Fibroblast of skin of left quadriceps (primary cell): Measurements from ENCODE around the gene NRSN2.

ENCODE experiments used
- DNase-seq, 2 experiments: peaks; one replicate each; pipeline ENCODE4 v3.0.0-alpha.2; 2013; ENCODE audit warnings: low read depth in 2 of 2

NRSN2 gene, protein sequence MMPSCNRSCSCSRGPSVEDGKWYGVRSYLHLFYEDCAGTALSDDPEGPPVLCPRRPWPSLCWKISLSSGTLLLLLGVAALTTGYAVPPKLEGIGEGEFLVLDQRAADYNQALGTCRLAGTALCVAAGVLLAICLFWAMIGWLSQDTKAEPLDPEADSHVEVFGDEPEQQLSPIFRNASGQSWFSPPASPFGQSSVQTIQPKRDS

DNA sequence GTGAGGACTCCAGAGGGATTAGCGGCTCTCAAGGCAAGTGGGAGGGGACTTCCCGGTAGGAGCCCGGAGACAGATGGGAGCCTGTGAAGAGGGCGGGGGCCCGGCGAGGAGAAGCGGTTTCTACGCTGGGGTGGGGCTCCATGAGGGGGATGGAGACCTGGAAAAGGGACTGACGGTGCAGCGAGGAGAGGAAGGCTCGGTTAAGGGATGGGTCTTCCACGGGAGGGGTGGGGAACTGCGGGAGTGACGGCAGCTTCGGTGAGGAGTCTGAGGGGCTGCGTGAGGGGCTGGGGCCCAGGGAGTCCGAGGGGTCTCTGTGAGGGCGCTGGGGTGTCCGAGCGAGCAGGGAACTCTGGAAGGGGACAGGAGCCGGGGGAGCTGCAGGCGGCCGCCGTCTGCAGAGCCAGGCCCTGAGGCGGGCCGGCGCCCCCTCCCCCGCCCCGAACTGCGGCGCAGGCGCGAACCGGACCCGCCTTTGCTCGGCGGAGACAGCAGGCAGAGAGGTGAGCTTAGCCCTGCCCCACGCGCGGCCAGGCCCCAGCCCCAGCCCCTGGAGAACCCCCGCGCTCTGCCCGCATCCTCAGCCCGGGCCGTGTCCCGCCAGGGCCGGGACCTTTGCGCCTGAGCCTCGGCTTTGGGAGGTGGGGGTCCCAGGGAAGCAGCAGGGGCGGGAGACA is at the start of gene NRSN2:
Gene NRSN2 (plus strand): TSS at position 472 of the 677 bp plus-strand sequence. CDS start 2,533 bp downstream, outside the sequence.
- no peak for DNase-seq

DNA sequence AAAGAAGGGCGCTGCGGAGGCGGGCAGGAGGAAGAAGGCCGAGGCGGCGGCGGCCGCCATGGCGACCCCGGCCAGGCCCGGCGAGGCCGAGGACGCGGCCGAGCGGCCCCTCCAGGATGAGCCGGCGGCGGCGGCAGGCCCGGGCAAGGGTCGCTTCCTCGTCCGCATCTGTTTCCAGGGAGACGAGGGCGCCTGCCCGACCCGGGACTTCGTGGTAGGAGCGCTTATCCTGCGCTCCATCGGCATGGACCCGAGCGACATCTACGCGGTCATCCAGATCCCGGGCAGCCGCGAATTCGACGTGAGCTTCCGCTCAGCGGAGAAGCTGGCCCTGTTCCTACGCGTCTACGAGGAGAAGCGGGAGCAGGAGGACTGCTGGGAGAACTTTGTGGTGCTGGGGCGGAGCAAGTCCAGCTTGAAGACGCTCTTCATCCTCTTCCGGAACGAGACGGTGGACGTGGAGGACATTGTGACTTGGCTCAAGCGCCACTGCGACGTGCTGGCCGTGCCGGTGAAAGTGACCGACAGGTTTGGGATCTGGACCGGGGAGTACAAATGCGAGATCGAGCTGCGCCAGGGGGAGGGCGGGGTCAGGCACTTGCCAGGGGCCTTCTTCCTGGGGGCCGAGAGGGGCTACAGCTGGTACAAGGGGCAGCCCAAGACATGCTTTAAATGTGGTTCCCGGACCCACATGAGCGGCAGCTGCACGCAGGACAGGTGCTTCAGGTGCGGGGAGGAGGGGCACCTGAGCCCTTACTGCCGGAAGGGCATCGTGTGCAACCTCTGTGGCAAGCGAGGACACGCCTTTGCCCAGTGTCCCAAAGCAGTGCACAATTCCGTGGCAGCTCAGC is 48.8 kb upstream of the NRSN2 start:
- peak in 1 of 2 experiments; percentile 15 for DNase-seq

GRCh38 chr20:298776-299391 is 48.0 kb upstream of the NRSN2 start:
- no peak for DNase-seq

DNA sequence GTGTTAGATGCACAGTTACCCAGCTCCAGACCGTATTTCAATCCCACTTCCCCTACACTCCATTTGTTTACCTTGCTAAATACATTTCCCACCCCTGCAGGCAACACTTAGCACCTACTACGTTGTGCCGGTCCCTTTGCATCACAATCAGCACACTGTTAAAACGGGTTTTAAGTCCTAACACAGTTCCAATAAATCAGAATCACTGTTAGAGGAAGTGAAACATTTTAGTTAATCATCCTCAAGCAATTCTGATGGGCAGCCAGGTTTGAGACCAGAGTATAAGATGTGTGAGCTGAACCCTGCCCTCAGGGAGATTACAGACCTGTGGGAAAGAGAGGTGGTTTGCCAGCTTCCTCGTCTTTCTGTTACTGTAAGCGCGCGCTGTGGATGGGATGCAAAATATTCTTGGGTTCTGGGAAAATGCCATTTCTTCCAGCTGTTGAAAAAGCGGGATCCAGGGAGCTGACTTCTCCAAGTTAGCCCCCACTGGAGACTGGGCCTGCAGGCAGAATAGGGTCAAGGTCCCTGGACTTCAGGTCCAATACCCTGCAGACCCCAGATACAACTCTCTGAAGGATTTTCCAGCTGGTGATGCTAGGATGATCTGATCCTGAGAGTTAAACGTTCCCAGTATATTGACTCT is 46.4 kb upstream of the NRSN2 start:
- DNase-seq: no peak

DNA sequence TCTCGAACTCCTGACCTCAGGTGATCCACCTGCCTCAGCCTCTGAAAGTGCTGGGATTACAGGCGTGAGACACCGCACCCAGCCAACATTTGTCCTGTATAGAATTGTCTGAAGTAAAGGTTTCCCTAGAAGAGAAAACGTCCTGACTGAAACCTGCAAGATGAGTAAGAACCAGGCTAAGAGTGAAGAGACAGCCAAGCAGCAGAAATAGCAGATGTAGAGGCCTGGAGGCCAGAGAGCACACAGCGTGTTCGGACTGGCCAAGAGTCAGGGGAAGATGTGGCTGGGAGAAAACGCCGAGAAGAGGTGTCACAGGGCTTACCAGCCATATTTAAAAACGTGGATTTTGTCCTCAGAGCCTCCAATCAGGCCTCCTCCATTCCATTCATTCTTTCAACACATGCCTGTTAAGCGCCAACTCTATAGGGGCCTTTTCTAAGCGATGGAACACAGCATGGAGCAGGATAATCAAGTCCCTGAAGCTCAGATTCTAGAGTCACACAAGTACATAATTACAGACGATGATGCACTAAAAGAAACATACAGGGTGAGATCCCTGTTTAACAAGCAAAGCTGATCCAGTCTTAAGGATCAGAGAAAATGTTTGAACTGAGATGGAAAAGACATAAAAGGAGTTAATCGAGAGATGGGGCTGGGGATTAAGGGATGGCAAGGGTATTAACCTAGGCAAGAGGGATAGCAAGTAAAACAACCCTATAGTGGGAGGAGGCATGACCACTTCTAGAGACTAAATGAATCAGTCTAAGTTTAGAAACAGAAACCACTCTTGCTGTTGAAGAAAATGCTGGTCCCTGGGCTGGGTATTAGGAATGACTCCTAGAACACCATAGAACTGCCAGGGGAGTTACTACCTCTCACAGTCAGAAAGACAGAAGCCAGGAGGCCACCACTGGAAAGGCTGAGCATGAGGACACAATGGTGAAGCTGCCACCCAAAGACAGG is 44.7 kb upstream of the NRSN2 start:
- DNase-seq: no peak

DNA sequence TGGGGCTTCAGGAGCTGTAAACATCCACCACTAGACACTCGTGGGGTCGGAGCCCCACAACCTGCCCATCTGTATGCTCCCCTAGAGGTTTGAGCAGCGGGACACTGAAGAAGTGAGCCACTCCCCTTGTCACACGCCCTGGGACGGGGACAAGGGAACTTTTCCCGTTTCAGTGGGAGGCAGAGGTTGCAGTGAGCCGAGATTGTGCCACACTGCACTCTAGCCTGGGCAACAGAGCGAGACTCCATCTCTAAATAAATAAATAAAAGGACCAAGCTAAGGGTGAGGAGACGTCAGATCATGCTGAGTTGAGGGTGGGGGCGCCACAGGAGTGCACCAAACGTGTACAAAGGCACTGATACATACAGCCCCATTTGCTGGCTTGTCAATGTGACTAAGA is 41.2 kb upstream of the NRSN2 start:
- DNase-seq: no peak

DNA sequence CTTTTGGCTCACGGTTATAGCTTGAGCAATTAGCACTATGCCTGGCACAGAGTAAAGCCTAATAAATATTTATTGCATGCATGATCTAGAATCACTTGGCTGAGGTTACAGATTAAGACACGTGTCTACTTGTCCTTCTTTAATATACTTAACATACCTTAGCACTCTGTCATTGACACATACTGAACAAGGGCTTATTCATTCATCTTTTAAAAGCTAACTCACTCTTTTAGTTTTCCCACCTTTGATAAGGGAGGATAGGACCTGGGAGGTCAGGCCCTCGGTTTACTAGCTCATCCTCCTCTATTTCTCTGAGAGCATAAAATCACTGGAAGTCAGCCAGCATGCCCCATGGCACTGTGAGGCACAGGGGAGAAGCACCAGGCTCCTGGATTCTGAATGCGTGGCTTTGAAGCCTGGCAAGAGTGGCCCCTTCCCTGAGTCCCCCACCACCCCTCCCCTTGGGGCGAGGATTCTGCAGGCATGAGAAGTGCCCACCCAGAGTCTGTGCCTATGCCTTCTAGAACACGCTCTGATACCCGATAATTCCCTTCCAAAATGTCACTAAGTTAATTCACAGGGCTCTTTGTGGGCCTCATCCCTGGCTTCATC is 38.4 kb upstream of the NRSN2 start:
- no peak for DNase-seq

- DNase-seq: no peak
Measured at GRCh38 chr20:309306-309840, 37.5 kb upstream of the NRSN2 start.

DNA sequence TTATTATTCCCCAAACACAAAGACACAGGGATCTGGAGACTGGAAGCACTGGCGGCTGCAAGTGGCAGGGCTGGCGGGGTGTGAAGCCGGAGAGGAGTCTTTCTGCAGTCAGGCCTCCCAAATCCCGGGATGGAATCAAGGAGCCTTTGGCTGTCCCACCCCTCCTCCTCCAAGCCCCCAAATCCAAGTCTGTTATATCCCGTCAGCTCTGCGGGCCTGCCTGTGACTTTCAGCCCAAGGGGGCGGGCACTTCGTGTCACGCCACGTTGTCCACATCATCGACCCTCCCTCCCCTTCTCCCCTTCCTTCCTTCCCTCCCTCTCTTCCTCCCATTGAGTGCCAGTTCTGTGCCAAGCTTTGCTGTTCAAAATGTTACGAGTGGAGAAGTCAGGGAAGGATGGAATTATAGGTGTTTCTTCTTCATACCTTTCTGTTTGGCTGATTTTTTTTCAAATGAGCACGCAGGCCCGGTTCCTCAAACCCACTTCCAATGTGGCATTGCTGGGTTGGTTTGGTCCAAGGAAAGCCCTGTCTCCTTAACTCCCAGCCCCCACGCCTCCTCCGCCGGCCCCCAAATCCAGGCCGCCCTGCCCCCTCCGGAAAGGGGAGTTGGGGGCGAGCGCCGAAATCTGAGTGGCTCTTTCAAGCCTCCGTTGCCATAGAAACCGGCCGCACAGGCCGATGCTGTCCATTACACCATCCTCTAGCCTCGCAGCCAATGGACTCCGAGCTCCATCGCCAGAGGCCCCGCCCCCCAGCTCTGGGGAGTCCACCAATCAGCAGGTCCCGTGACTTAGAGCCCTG is 36.9 kb upstream of the NRSN2 start:
- DNase-seq: peak; percentile 100

DNA sequence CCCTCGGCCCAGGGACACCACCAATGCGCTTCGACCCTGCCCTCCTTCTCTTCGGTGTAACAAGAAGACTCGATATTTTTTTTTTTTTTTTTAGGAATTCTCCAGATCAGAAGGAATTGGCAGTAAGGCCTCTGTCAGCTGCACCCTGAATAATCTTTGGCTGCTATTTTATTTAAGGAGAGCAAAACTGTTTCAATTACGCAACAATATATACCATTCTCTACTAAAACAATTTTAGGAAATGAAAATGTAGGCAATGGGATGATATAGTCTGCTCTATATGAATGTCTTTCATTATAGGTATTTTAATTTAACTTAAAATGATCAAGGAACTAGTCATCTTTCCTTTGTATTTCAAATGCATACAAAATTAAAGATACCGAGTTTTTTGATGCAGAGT is 36.3 kb upstream of the NRSN2 start:
- no peak for DNase-seq

- no peak for DNase-seq
Measured at GRCh38 chr20:311609-312008, 35.3 kb upstream of the NRSN2 start.

DNA sequence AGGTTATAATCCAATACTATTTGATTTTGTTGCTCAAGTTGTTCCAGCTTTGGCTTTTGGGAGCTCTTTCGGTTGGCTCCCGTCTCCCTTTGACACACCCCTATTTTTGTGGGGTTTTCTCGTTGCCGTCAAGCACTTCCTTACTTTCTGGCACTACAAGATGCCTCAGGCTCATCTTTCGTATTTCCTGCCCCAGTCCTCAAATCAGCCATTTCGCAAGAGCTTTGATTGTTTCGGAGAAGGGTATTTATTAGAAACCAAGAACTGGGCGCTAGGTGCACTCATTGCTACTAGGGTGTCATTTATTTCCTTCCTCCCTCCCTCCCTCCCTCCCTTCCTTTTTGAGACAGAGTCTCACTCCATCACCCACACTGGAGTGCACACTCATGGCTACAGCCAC is 34.8 kb upstream of the NRSN2 start:
- DNase-seq: no peak

- DNase-seq: no peak
Measured at GRCh38 chr20:312866-313265, 34.0 kb upstream of the NRSN2 start.

DNA sequence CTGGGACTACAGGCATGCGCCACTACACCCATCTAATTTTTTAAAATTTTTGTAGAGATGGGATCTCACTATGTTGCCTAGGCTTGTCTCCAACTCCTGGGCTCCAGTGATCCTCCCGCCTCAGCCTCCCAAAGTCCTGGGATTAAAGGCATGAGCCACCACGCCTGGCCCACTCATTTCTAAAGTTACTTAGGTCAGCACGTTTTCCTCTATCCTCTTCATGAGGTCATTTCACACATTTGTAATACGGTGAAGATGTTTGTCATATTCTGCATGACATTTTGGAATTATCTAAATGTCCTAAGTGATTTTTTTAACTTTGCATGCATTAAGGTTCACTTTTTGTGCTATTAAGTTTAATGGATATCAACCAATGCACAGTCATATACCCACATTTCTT is 33.5 kb upstream of the NRSN2 start:
- DNase-seq: no peak

DNA sequence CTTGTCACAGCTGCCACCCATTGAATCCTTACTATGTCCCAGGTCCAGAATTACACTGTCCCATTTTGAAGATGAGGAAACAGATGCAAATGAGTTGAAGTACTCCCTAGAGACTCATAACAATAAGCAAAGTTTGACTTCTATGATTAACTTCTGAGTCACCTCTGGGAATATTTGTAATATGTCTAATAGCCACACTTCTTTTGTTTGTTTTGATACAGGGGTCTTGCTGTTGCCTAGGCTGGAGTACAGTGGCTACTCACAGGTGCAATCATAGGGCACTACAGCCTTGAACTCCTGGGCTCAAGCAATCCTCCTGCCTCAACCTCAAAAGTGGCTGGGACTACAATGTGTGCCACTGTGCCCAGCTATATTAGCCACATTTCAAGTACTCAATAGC is 33.0 kb upstream of the NRSN2 start:
- DNase-seq: no peak

GRCh38 chr20:316316-317068 is 30.4 kb upstream of the NRSN2 start:
- DNase-seq: no peak

GRCh38 chr20:324177-325044 is 22.5 kb upstream of the NRSN2 start:
- peak; percentile 57 to 66 for DNase-seq
